B cell (primary cell): ENCODE data around the gene FHIT. TPM values are rescaled to one million over a fixed set of nuclear protein-coding genes. Genes with fewer than 3 reads are reported as not detected.

Experiments used
- ATAC-seq: fragments of 200-7000 bp; cut with Tn5 transposase; one replicate; pipeline ENCODE4 v1.10.0; 2021; ENCODE audit warnings: low read depth, mild to moderate bottlenecking, moderate number of reproducible peaks, moderate library complexity
- CTCF ChIA-PET: fragments of 350-600 bp; sonication (Branson Sonifier 250); formaldehyde crosslinking; loops from one replicate; lab custom pipeline; 2021; ENCODE audit warnings: antibody characterized with exemption, inconsistent platforms; lab: Charles Lee
- POLR2A ChIA-PET: fragments of 350-600 bp; sonication (Branson Sonifier 250); formaldehyde crosslinking; loops from one replicate; lab custom pipeline; 2021; ENCODE audit warnings: antibody characterized with exemption; lab: Charles Lee
- DNase-seq: peaks from one replicate; pipeline ENCODE4 v3.0.0; 2013
- H2AFZ ChIP-seq: 2 replicates; pipeline ENCODE4 v1.6.1; 2012; ENCODE audit warnings: mild to moderate bottlenecking, low read depth, low read length; ENCODE audit not compliant: insufficient read depth, poor library complexity, severe bottlenecking
- H3K27ac ChIP-seq, 2 donors: 1 replicate in 1 of 2; 2 replicates in 1 of 2; pipeline ENCODE4 v1.5.1; 2012 to 2013; ENCODE audit warnings: low read length in 2 of 2, mild to moderate bottlenecking in 2 of 2, moderate library complexity in 1 of 2
- H3K27me3 ChIP-seq, 4 experiments: fragments of 200-600 bp in 1 of 4; sonication (generic) in 1 of 4; replicated peaks in 1 of 4; 1 replicate in 2 of 4; 2 replicates in 2 of 4; pipeline versions ENCODE4 v1.6.1 to v1.7.0; 2013 to 2016; ENCODE audit warnings: low read length in 3 of 4, mild to moderate bottlenecking in 2 of 4, mixed read lengths in 1 of 4, moderate library complexity in 1 of 4; ENCODE audit not compliant: insufficient read depth in 4 of 4, control insufficient read depth in 3 of 4; ENCODE audit errors: control extremely low read depth in 1 of 4
- H3K36me3 ChIP-seq, 2 experiments: replicated peaks in 1 of 2; 1 replicate in 1 of 2; 2 replicates in 1 of 2; pipeline versions ENCODE4 v1.6.1 to v1.7.1; 2013; ENCODE audit warnings: low read length in 1 of 2; ENCODE audit not compliant: insufficient read depth in 2 of 2, control insufficient read depth in 1 of 2; ENCODE audit errors: control extremely low read depth in 1 of 2, extremely low read depth in 1 of 2
- H3K4me1 ChIP-seq, 2 donors: fragments of 200-600 bp in 1 of 2; sonication (generic) in 1 of 2; 1 replicate in 1 of 2; 2 replicates in 1 of 2; pipeline versions ENCODE4 v1.5.1 to v1.6.1; 2013 to 2017; ENCODE audit warnings: low read length in 2 of 2; ENCODE audit not compliant: control insufficient read depth in 2 of 2, insufficient read depth in 2 of 2
- H3K4me2 ChIP-seq: replicated peaks from 2 replicates; pipeline ENCODE3; 2012; ENCODE audit warnings: mild to moderate bottlenecking, low read depth, low read length; ENCODE audit not compliant: poor library complexity, severe bottlenecking
- H3K4me3 ChIP-seq, 5 experiments: fragments of 200-600 bp in 1 of 5; sonication (generic) in 1 of 5; 1 replicate in 3 of 5; 2 replicates in 2 of 5; pipeline versions ENCODE4 v1.5.1 to v1.7.0; 2011 to 2016; ENCODE audit warnings: low read length in 4 of 5, mild to moderate bottlenecking in 4 of 5, low read depth in 2 of 5, control low read depth in 1 of 5, moderate library complexity in 1 of 5; ENCODE audit not compliant: insufficient read depth in 1 of 5; ENCODE audit errors: control extremely low read depth in 1 of 5, extremely low read depth in 1 of 5
- H3K79me2 ChIP-seq: fragments of 200-600 bp; sonication (generic); one replicate; pipeline ENCODE4 v1.6.0; 2016; ENCODE audit warnings: low read length; ENCODE audit not compliant: control insufficient read depth, insufficient read depth
- H3K9ac ChIP-seq: fragments of 200-600 bp; sonication (generic); 2 replicates; pipeline ENCODE4 v1.6.1; 2017; ENCODE audit warnings: mild to moderate bottlenecking, low read length, moderate library complexity
- H3K9me3 ChIP-seq, 3 donors: one replicate each; pipeline versions ENCODE4 v1.6.1 to v1.7.1; 2013; ENCODE audit warnings: low read length in 2 of 3; ENCODE audit not compliant: control insufficient read depth in 2 of 3, insufficient read depth in 1 of 3; ENCODE audit errors: control extremely low read depth in 1 of 3
- H4K20me1 ChIP-seq: 2 replicates; pipeline ENCODE4 v1.6.0; 2012; ENCODE audit warnings: mild to moderate bottlenecking, low read length; ENCODE audit not compliant: insufficient read depth, control insufficient read depth, poor library complexity, severe bottlenecking
- H3K27ac Mint-ChIP-seq: one replicate; pipeline ENCODE4 v1.8.0; 2021; ENCODE audit warnings: mixed read lengths
- H3K27me3 Mint-ChIP-seq: one replicate; pipeline ENCODE4 v1.8.0; 2021; ENCODE audit warnings: mixed read lengths
- H3K4me1 Mint-ChIP-seq: one replicate; pipeline ENCODE4 v1.8.0; 2021; ENCODE audit warnings: mixed read lengths
- H3K4me3 Mint-ChIP-seq: one replicate; pipeline ENCODE4 v1.8.0; 2021; ENCODE audit warnings: mixed read lengths
- H3K9me3 Mint-ChIP-seq: one replicate; pipeline ENCODE4 v1.8.0; 2022; ENCODE audit warnings: mixed read lengths; ENCODE audit not compliant: insufficient read depth
- EZH2 ChIP-seq: IDR thresholded peaks from 2 replicates; pipeline ENCODE4 v1.6.1; 2012; ENCODE audit warnings: borderline replicate concordance, low read depth, mild to moderate bottlenecking, moderate library complexity, low read length; ENCODE audit not compliant: insufficient read depth, poor library complexity, severe bottlenecking
- WGBS: methylation state at CpG from one replicate; pipeline ENCODE4 v1.1.5; 2013; ENCODE audit warnings: missing lambda C conversion rate; ENCODE audit not compliant: insufficient coverage; 5-methylcytosine and 5-hydroxymethylcytosine counted together
- intact Hi-C: fragments of 100-400 bp; cut with micrococcal nuclease; formaldehyde crosslinking; loops from one replicate; pipeline ENCODE4 v1.10.0; 2022
- polyA plus RNA-seq: library from polyadenylated mRNA; depleted of rRNA; stranded (reverse); fragments of >200 nt; gene quantifications from 2 replicates; pipeline ENCODE4 v1.2.3, GENCODE V29; 2012
- total RNA-seq, 2 donors: library from RNA; stranded (reverse); fragments of 120-200 nt in 1 of 2; gene quantifications; 1 replicate in 1 of 2; 2 replicates in 1 of 2; pipeline versions ENCODE4 v1.2.3 to v1.2.4, GENCODE V29; 2013 to 2022
- TF ChIP-seq, protein P1 (sequence below): fragments of 200-600 bp; IDR thresholded peaks from one replicate; pipeline ENCODE4 v1.8.0; 2022; ENCODE audit warnings: antibody characterized with exemption, mild to moderate bottlenecking

Gene FHIT
- total and polyA plus RNA-seq, 2 donors (not counting 1 experiment from before 2014, with no cell fraction given) = 1.7 to 7.8 TPM

DNA sequence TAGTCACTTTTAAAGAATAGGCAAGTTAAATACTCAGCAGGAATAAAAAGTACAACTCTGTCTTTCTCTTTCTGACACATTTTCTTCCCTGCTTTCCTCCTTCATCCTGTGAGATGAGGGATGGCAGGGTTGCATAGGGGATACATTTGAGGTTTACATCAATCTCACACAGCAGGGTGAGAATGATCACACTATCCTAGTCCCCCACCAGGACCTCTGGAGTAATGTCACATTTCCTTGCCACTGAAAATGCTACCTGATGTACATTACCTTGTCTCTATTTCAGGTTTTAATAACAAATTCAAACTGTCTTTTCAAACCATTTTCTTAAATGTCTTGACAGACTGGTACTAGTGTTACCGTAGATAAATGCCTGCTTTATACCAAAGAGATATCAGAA is 816.9 kb downstream of the FHIT start:
- intact Hi-C loops = no loop called here
- no peaks in the 10 kb centered on the region for H3K9me3 ChIP-seq
- H3K79me2 ChIP-seq = no peaks in the 10 kb centered on the region
- no peak for DNase-seq
- no peaks in the 10 kb centered on the region for H4K20me1 ChIP-seq
- H3K27ac ChIP-seq = no peak overlapping the region
- H3K27me3 Mint-ChIP-seq = no peaks in the 10 kb centered on the region
- H3K4me2 ChIP-seq = no peak overlapping the region
- H3K4me3 Mint-ChIP-seq = no peak overlapping the region
- CTCF ChIA-PET = no interaction called here
- no peak for TF ChIP-seq EZH2
- TF ChIP-seq, protein P1, sequence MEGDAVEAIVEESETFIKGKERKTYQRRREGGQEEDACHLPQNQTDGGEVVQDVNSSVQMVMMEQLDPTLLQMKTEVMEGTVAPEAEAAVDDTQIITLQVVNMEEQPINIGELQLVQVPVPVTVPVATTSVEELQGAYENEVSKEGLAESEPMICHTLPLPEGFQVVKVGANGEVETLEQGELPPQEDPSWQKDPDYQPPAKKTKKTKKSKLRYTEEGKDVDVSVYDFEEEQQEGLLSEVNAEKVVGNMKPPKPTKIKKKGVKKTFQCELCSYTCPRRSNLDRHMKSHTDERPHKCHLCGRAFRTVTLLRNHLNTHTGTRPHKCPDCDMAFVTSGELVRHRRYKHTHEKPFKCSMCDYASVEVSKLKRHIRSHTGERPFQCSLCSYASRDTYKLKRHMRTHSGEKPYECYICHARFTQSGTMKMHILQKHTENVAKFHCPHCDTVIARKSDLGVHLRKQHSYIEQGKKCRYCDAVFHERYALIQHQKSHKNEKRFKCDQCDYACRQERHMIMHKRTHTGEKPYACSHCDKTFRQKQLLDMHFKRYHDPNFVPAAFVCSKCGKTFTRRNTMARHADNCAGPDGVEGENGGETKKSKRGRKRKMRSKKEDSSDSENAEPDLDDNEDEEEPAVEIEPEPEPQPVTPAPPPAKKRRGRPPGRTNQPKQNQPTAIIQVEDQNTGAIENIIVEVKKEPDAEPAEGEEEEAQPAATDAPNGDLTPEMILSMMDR = no peak
- no peaks in the 10 kb centered on the region for H3K36me3 ChIP-seq
- H3K27me3 ChIP-seq = no peaks in the 10 kb centered on the region
- H2AFZ ChIP-seq = no peak overlapping the region
- H3K4me1 Mint-ChIP-seq = no peaks in the 10 kb centered on the region
- H3K9ac ChIP-seq = no peak overlapping the region
- no peaks in the 10 kb centered on the region for H3K4me1 ChIP-seq
- H3K9me3 Mint-ChIP-seq = no peaks in the 10 kb centered on the region
- 100% methylated on average over 1 of the region's 1 CpG for WGBS
- H3K4me3 ChIP-seq = no peak overlapping the region
- no peak for ATAC-seq
- POLR2A ChIA-PET = no interaction called here
- H3K27ac Mint-ChIP-seq = no peak overlapping the region

DNA sequence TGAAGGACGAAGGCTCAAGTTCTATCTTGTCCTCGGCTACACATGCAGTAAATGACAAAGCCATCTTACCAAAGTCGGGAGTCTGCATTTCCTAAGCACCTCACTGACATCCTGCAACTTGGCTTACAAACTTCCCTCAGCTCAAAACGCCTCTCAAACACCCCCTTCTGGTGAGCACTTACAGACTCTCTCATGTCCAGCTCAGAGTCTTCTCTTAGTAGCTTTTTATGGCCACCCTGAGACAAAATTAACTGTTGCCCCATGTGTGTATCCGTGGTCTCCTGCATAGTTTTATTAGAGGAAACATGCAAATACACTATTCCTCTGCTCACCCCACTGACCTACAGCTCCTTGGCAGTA is 819.7 kb downstream of the FHIT start:
- TF ChIP-seq, protein P1 = no peak
- TF ChIP-seq EZH2 = no peak
- ChIA-PET POLR2A (no interaction called here), CTCF (no interaction called here)
- Histone ChIP-seq H3K9me3 (no peaks in the 10 kb centered on the region), H4K20me1 (no peaks in the 10 kb centered on the region), H3K79me2 (no peaks in the 10 kb centered on the region), H3K4me2 (no peak overlapping the region), H3K4me3 (no peak overlapping the region), H3K9ac (no peak overlapping the region), H3K27ac (no peak overlapping the region), H2AFZ (no peak overlapping the region), H3K36me3 (no peaks in the 10 kb centered on the region), H3K4me1 (no peaks in the 10 kb centered on the region), H3K27me3 (no peaks in the 10 kb centered on the region)
- 68% methylated on average over 4 of the region's 5 CpGs for WGBS
- Mint-ChIP-seq H3K27ac (no peak overlapping the region), H3K4me1 (no peaks in the 10 kb centered on the region), H3K9me3 (no peaks in the 10 kb centered on the region), H3K27me3 (no peaks in the 10 kb centered on the region), H3K4me3 (no peak overlapping the region)
- DNase-seq = no peak
- intact Hi-C loops = no loop called here
- ATAC-seq = no peak
